Breast epithelium (tissue), 4 donors: Measurements from ENCODE around the gene SIGMAR1. TPM values are rescaled to one million over a fixed set of nuclear protein-coding genes. Genes with fewer than 3 reads are reported as not detected.

ENCODE experiments used
- DNase-seq, 2 donors: peaks; one replicate each; pipeline ENCODE4 v3.0.0-alpha.2; 2019; ENCODE audit warnings: low spot score in 2 of 2
- H3K27ac ChIP-seq, 2 donors: fragments of 200-600 bp; sonication (generic) in 1 of 2; one replicate each; pipeline ENCODE4 v1.5.1; 2016 to 2019; ENCODE audit warnings: mild to moderate bottlenecking in 1 of 2
- H3K27me3 ChIP-seq, 2 donors: fragments of 200-600 bp; sonication (generic) in 1 of 2; one replicate each; pipeline versions ENCODE4 v1.5.1 to v1.6.0; 2017 to 2019; ENCODE audit warnings: control low read depth in 1 of 2, mild to moderate bottlenecking in 1 of 2
- H3K36me3 ChIP-seq: fragments of 200-600 bp; one replicate; pipeline ENCODE4 v1.5.1; 2019
- H3K4me1 ChIP-seq, 2 donors: fragments of 200-600 bp; sonication (generic); one replicate each; pipeline ENCODE4 v1.5.1; 2016 to 2019; ENCODE audit warnings: control low read depth in 1 of 2
- H3K4me3 ChIP-seq, 3 donors: fragments of 200-600 bp; sonication (generic); 1 replicate in 2 of 3; 2 replicates in 1 of 3; pipeline ENCODE4 v1.5.1; 2016 to 2019; ENCODE audit warnings: mild to moderate bottlenecking in 3 of 3, moderate library complexity in 2 of 3
- H3K9me3 ChIP-seq, 2 donors: fragments of 200-600 bp; sonication (generic) in 1 of 2; one replicate each; pipeline ENCODE4 v1.5.1; 2016 to 2019; ENCODE audit warnings: control low read depth in 1 of 2
- CTCF ChIP-seq, 3 donors: fragments of 450-650 bp; IDR thresholded peaks; one replicate each; pipeline ENCODE4 v1.5.1; 2016 to 2017; ENCODE audit warnings: antibody characterized with exemption in 3 of 3, mild to moderate bottlenecking in 3 of 3, moderate library complexity in 3 of 3
- POLR2A ChIP-seq: fragments of 450-650 bp; IDR thresholded peaks from one replicate; pipeline ENCODE4 v1.6.1; 2016; ENCODE audit warnings: antibody characterized with exemption, mild to moderate bottlenecking, moderate library complexity
- POLR2AphosphoS5 ChIP-seq, 3 donors: sonication (generic); formaldehyde crosslinking; IDR thresholded peaks; one replicate each; pipeline ENCODE4 v1.6.1; 2017; ENCODE audit warnings: antibody characterized with exemption in 3 of 3
- intact Hi-C: fragments of 100-400 bp; cut with DNase I; formaldehyde crosslinking; loops from one replicate; pipeline ENCODE4 v1.15.1; 2023; ENCODE audit warnings: low total_unique reads
- total RNA-seq, 3 donors: library from RNA; depleted of rRNA; stranded (reverse); fragments of >200 nt; gene quantifications; one replicate each; pipeline ENCODE4 v1.1.0, GENCODE V29; 2016

The SIGMAR1 gene
- total RNA-seq, 3 donors from 2014 or later, result 62.6 to 84.8 (median 70.8) TPM

GRCh38 chr9:34603610-34604231, 33.9 kb downstream of the SIGMAR1 start:
- Histone ChIP-seq H3K9me3 (no peaks in the 10 kb centered on the region), H3K27me3 (no peaks in the 10 kb centered on the region), H3K27ac (no peak overlapping the region), H3K4me3 (no peak overlapping the region), H3K36me3 (no peaks in the 10 kb centered on the region), H3K4me1 (no peaks in the 10 kb centered on the region)
- intact Hi-C loops, result loop anchor here (10.0 kb wide), 1 partner anchor 59 kb away; no protein-coding TSS in a partner anchor
- TF ChIP-seq POLR2A (no peak), CTCF (IDR thresholded peaks at IDR 0.05) (peak; percentile 85 to 92 (median 91))
- peak; percentile 77 to 83 for DNase-seq

- H3K27me3 ChIP-seq, result no peaks in the 10 kb centered on the region
- no peak for TF ChIP-seq POLR2A
- TF ChIP-seq CTCF (IDR thresholded peaks at IDR 0.05), result no peak
- TF ChIP-seq POLR2AphosphoS5 (IDR thresholded peaks at IDR 0.05), result no peak
- DNase-seq, result no peak
- intact Hi-C loops, result loop anchor here (10.0 kb wide), 1 partner anchor 57 kb away; no protein-coding TSS in a partner anchor
- H3K4me3 ChIP-seq, result no peak overlapping the region
- no peaks in the 10 kb centered on the region for H3K9me3 ChIP-seq
- no peaks in the 10 kb centered on the region for H3K4me1 ChIP-seq
- H3K27ac ChIP-seq, result no peak overlapping the region
- no peaks in the 10 kb centered on the region for H3K36me3 ChIP-seq
Observed at GRCh38 chr9:34601937-34602573, 35.5 kb downstream of the SIGMAR1 start.

- TF ChIP-seq POLR2A (no peak), POLR2AphosphoS5 (IDR thresholded peaks at IDR 0.05) (no peak), CTCF (IDR thresholded peaks at IDR 0.05) (no peak)
- intact Hi-C loops, result loop anchor here (10.0 kb wide), 1 partner anchor 56 kb away; no protein-coding TSS in a partner anchor
- Histone ChIP-seq H3K36me3 (no peaks in the 10 kb centered on the region), H3K27me3 (no peaks in the 10 kb centered on the region), H3K4me3 (no peak overlapping the region), H3K27ac (no peak overlapping the region), H3K4me1 (no peaks in the 10 kb centered on the region), H3K9me3 (no peaks in the 10 kb centered on the region)
- no peak for DNase-seq
Observed at GRCh38 chr9:34600908-34601307, 36.7 kb downstream of the SIGMAR1 start.

GRCh38 chr9:34599546-34599945, 38.0 kb downstream of the SIGMAR1 start:
- Histone ChIP-seq H3K27me3 (no peaks in the 10 kb centered on the region), H3K36me3 (no peaks in the 10 kb centered on the region), H3K4me1 (no peaks in the 10 kb centered on the region), H3K9me3 (no peaks in the 10 kb centered on the region), H3K4me3 (no peak overlapping the region), H3K27ac (peak overlapping the region in 1 of 2 donors; percentile 69)
- intact Hi-C loops, result no loop called here
- no peak for TF ChIP-seq CTCF (IDR thresholded peaks at IDR 0.05)
- no peak for TF ChIP-seq POLR2AphosphoS5 (IDR thresholded peaks at IDR 0.05)
- TF ChIP-seq POLR2A, result no peak
- no peak for DNase-seq

GRCh38 chr9:34594177-34594576, 43.4 kb downstream of the SIGMAR1 start:
- H3K27me3 ChIP-seq, result peaks cover 0 to 2% of the 10 kb centered on the region in 2 donors
- H3K9me3 ChIP-seq, result no peaks in the 10 kb centered on the region
- peak overlapping the region; percentile 75 to 89 for H3K27ac ChIP-seq
- no peak overlapping the region for H3K4me3 ChIP-seq
- TF ChIP-seq CTCF (IDR thresholded peaks at IDR 0.05), result no peak
- no peak for TF ChIP-seq POLR2AphosphoS5 (IDR thresholded peaks at IDR 0.05)
- DNase-seq, result no peak
- no peaks in the 10 kb centered on the region for H3K36me3 ChIP-seq
- intact Hi-C loops, result no loop called here
- peaks cover 12 to 26% of the 10 kb centered on the region in 2 donors for H3K4me1 ChIP-seq
